ENCODE results near the gene PCGF1. TPM values are rescaled to one million over a fixed set of nuclear protein-coding genes. Genes with fewer than 3 reads are reported as not detected.

PCGF1 gene
- total RNA-seq, 1 experiment from 2014 or later = 28.1 TPM

GRCh38 chr2:74546004-74546403 is 38.5 kb upstream of the PCGF1 start:
- 0 out of 2 replicates have a peak, but pooled peaks cover 2% of the 10 kb centered on the region for H3K79me2 ChIP-seq (ENCODE audit: insufficient read depth, low read length)
- H3K27me3 Mint-ChIP-seq (ENCODE audit: low read depth) = peaks cover 33% of the 10 kb centered on the region
- H3K56ac ChIP-seq (ENCODE audit: insufficient read length, low read depth, low read length) = no peak overlapping the region
- no peak for DNase-seq
- H3K23me2 ChIP-seq (ENCODE audit: insufficient read length, low read depth, low read length, poor library complexity, severe bottlenecking) = peaks cover 4% of the 10 kb centered on the region
- H2BK15ac ChIP-seq (ENCODE audit: low read depth, low read length) = no peak overlapping the region
- no peak overlapping the region for H2BK120ac ChIP-seq (ENCODE audit: low read depth, low read length, poor library complexity, severe bottlenecking)
- H3K9me3 ChIP-seq (ENCODE audit: control insufficient read depth, low read depth, low read length) = no peaks in the 10 kb centered on the region
- H3K4me1 ChIP-seq (ENCODE audit: insufficient read depth, low read length) = no peaks in the 10 kb centered on the region
- no peak overlapping the region for H4K91ac ChIP-seq (ENCODE audit: insufficient read length, low read depth, low read length)
- no peak overlapping the region for H3K4me2 ChIP-seq (ENCODE audit: insufficient read depth, insufficient read length, low read length)
- no peak overlapping the region for H3K18ac ChIP-seq (ENCODE audit: insufficient read length, low read depth, low read length)
- H3K36me3 Mint-ChIP-seq (ENCODE audit: insufficient read depth in 1 of 3, low read depth in 3 of 3) = peaks cover 0 to 3% (median 2%) of the 10 kb centered on the region in 3 experiments; a peak in 3 of 7 replicates
- no peak overlapping the region for H4K5ac ChIP-seq (ENCODE audit: insufficient read length, low read depth, low read length)
- WGBS (ENCODE audit: extremely low coverage, insufficient read length, low lambda C conversion rate) = no CpG with 5 or more reads among the region's 3 CpGs
- H3K27ac Mint-ChIP-seq = no peak overlapping the region
- no peak overlapping the region for H2AK5ac ChIP-seq (ENCODE audit: insufficient read length, low read length)
- no peak overlapping the region for H2BK12ac ChIP-seq (ENCODE audit: insufficient read length, low read depth, low read length)
- H3K9ac ChIP-seq (ENCODE audit: extremely low read depth, insufficient read length, low read length) = no peak overlapping the region
- no peak overlapping the region for H2BK5ac ChIP-seq (ENCODE audit: insufficient read length, low read length)
- H2BK20ac ChIP-seq (ENCODE audit: low read depth, low read length, poor library complexity, severe bottlenecking) = no peak overlapping the region
- H2AFZ ChIP-seq (ENCODE audit: low read length) = no peak overlapping the region
- no peak overlapping the region for H3T11ph ChIP-seq (ENCODE audit: low read length)
- no peaks in the 10 kb centered on the region; the same call in 1 of the 2 replicates for H3K27me3 ChIP-seq (ENCODE audit: insufficient read depth, low read length)
- H3K4me1 Mint-ChIP-seq = peaks cover 15 to 16% of the 10 kb centered on the region in 2 experiments
- H3K4ac ChIP-seq (ENCODE audit: low read depth, low read length) = no peak overlapping the region
- no peak overlapping the region for H3K27ac ChIP-seq (ENCODE audit: insufficient read length, low read depth, low read length)
- H3K23ac ChIP-seq (ENCODE audit: insufficient read length, low read depth, low read length) = no peak overlapping the region
- H3K4me3 Mint-ChIP-seq = no peak overlapping the region; a peak in 1 of 5 replicates
- no peak overlapping the region for H3K14ac ChIP-seq (ENCODE audit: insufficient read depth, low read length)
- no peaks in the 10 kb centered on the region for H3K9me3 Mint-ChIP-seq
- TF ChIP-seq CTCF (conservative IDR thresholded peaks at IDR 0.05) = no peak
- no peaks in the 10 kb centered on the region for H3K79me1 ChIP-seq (ENCODE audit: insufficient read depth, low read depth, low read length, poor library complexity, severe bottlenecking)
- no peaks in the 10 kb centered on the region for H4K20me1 ChIP-seq (ENCODE audit: control insufficient read depth, insufficient read depth, insufficient read length)
- no peak overlapping the region for H4K8ac ChIP-seq (replicated peaks; ENCODE audit: insufficient read length, low read depth, low read length)

Measured in H9 (cell line).